HG03432 (cell line): Measurements from ENCODE around the gene CCDC106.
A peak's percentile ranks its signal among the peaks of the same experiment; 100 is the strongest.

Experiments
- ATAC-seq: cut with Tn5 transposase; IDR thresholded peaks from one replicate; pipeline ENCODE4 v1.9.1; 2021; ENCODE audit warnings: mild to moderate bottlenecking, moderate library complexity; ENCODE audit not compliant: unreplicated experiment

The CCDC106 gene

GRCh38 chr19:55649268-55650125, 1.5 kb downstream of the CCDC106 start:
- no peak for ATAC-seq

- no peak for ATAC-seq
These were observed 2.1 kb downstream of the CCDC106 start for GRCh38 chr19:55650126-55650557.

- ATAC-seq = no peak
These were observed 2.7 kb downstream of the CCDC106 start for GRCh38 chr19:55650602-55651230.

GRCh38 chr19:55651236-55651635, 3.2 kb downstream of the CCDC106 start:
- ATAC-seq = no peak

GRCh38 chr19:55652311-55653128, 4.5 kb downstream of the CCDC106 start:
- no peak for ATAC-seq

- peak; percentile 48 for ATAC-seq
These were observed 5.8 kb downstream of the CCDC106 start for GRCh38 chr19:55653651-55654322.

- peak; percentile 54 for ATAC-seq
These were observed 6.4 kb downstream of the CCDC106 start for GRCh38 chr19:55654323-55654867.

- peak; percentile 40 for ATAC-seq
These were observed 7.0 kb downstream of the CCDC106 start, which contains the start of gene U2AF2 for GRCh38 chr19:55654868-55655647. U2AF2 (plus strand) TSS chr19:55655035; CDS start chr19:55655105, 70 bp downstream.

GRCh38 chr19:55655648-55656040, 7.6 kb downstream of the CCDC106 start:
- ATAC-seq = no peak

- ATAC-seq = no peak
These were observed 8.5 kb downstream of the CCDC106 start for GRCh38 chr19:55656552-55656951.

GRCh38 chr19:55656988-55657747, 9.2 kb downstream of the CCDC106 start:
- ATAC-seq = no peak

GRCh38 chr19:55658846-55659459, 10.9 kb downstream of the CCDC106 start:
- ATAC-seq = no peak

GRCh38 chr19:55659822-55660221, 11.8 kb downstream of the CCDC106 start:
- ATAC-seq = no peak

- ATAC-seq = no peak
These were observed 12.4 kb downstream of the CCDC106 start for GRCh38 chr19:55660404-55660803.

GRCh38 chr19:55660991-55661390, 13.0 kb downstream of the CCDC106 start:
- ATAC-seq = no peak

- no peak for ATAC-seq
These were observed 13.8 kb downstream of the CCDC106 start for GRCh38 chr19:55661826-55662225.

- ATAC-seq = no peak
These were observed 16.0 kb downstream of the CCDC106 start for GRCh38 chr19:55663846-55664536.
